GM19043 (cell line): ENCODE data around the gene SGPL1.
A peak's percentile ranks its signal among the peaks of the same experiment; 100 is the strongest.
"Not testable (repeated sequence)": the region's sequence is repeated elsewhere in the genome, so short reads cannot be mapped to it uniquely, and the experiment has no call there.

ENCODE experiments used
- ATAC-seq: cut with Tn5 transposase; IDR thresholded peaks from one replicate; pipeline ENCODE4 v1.9.1; 2021; ENCODE audit warnings: low read depth; ENCODE audit not compliant: unreplicated experiment

The SGPL1 gene, protein sequence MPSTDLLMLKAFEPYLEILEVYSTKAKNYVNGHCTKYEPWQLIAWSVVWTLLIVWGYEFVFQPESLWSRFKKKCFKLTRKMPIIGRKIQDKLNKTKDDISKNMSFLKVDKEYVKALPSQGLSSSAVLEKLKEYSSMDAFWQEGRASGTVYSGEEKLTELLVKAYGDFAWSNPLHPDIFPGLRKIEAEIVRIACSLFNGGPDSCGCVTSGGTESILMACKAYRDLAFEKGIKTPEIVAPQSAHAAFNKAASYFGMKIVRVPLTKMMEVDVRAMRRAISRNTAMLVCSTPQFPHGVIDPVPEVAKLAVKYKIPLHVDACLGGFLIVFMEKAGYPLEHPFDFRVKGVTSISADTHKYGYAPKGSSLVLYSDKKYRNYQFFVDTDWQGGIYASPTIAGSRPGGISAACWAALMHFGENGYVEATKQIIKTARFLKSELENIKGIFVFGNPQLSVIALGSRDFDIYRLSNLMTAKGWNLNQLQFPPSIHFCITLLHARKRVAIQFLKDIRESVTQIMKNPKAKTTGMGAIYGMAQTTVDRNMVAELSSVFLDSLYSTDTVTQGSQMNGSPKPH

DNA sequence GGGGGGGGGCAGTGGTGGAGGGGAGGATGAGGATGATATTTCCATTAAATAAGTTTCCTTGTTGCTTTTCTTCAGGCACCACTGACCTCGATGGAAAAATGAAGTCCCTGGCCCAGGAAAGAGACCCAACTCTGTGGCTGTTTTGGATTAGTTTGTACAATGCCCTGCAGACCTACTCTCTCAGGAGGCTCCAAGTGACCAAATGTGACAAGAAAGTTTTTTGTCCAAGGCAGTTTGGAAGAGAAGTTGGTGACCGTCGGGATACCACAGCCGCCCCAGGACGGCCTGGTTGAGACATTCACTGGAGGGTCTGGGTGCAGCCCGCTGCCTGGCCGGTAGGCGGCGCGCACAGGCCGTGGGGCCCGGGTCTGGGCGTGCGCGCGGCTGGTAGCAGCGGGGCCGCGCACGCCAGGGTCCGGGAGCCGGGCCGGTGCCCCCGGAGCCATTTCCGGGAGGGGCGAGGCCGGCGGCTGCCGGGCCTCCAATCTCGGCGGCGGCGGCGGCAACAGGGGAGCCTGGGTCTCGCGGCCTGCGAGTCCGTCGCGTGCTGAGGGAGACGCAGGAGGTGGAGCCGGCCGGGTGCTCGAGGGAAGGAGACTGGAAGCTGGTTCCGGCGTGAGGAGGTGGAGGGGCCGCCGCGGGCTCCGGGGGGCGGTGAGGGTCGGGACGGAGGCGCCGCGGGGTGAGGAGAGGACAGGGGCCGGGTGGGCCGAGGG is at the start of gene SGPL1:
Gene SGPL1, plus strand, starts transcription at position 445 of the 716 bp plus-strand sequence. CDS start 906 bp downstream, outside the sequence.
- ATAC-seq: peak; percentile 91

DNA sequence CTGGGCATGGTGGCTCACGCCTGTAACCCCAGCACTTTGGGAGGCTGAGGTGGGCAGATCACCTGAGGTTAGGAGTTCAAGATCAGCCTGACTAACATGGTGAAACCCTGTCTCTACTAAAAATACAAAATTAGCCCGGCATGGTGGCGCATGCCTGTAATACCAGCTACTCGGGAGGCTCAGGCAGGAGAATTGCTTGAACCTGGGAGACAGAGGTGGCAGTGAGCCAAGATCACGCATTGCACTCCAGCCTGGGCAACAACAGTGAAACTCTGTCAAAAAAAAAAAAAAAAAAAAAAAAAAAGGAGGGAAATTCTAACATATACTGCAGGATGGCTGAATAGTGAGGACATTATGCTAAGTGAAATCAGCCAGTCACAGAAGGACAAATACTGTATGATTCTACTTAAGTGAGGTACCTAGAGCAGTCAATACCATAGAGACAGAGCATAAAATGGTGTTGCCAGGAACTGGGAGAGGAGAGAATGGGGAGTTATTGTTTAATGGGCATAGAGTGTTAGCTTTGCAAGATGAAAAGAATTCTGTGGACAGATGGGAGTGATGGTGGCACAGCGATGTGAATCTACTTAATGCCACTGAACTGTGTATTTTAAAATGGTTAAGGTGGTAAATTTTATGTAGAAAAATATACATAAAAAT is 47.6 kb upstream of the SGPL1 start:
- ATAC-seq: not testable (repeated sequence)

- no peak for ATAC-seq
Measured at GRCh38 chr10:70769121-70769520, 46.6 kb upstream of the SGPL1 start.

GRCh38 chr10:70770001-70770400 is 45.7 kb upstream of the SGPL1 start:
- no peak for ATAC-seq

GRCh38 chr10:70770516-70770915 is 45.2 kb upstream of the SGPL1 start:
- ATAC-seq: not testable (repeated sequence)

DNA sequence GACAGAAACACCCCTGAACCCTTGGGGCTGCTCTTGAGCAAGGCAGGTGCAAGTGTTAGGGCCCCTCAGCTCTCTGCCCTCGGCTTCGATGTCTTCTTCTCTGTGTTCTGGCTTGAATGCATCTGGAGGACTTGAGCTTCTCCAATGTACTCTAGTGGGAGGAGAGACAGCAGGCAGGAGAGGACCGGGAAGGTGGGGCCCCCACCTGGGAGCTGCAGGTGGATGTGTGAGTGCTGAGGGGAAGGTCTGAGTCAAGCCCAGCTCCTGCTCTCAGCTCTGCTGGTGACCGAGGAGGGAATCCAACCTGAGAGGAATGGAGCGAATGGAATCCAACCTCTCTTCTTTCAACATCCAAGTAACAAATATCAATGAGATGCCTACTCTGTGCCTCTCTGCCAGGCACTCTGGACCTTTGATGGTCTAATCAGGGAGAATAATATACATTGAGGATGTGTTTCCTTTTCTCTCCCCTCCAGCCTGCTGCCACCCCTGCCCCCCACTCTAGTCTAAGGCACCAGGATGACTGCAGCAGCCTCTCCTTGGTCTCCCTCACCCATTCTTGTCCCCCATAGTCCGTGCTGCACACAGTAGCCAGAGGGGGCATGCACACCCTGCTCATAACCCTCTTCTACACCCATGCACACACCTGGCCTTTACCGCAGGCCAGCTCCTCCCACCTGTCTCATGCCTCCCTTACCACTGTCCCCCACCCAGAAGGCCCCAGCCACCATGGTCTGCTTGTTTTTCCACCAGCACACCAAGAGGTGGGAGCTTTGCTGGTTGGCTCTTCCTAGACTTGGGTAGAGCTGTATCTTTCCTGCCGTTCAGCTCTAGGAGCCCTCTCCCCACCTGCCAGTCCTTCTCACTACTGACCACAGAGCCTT is 44.2 kb upstream of the SGPL1 start:
- no peak for ATAC-seq

DNA sequence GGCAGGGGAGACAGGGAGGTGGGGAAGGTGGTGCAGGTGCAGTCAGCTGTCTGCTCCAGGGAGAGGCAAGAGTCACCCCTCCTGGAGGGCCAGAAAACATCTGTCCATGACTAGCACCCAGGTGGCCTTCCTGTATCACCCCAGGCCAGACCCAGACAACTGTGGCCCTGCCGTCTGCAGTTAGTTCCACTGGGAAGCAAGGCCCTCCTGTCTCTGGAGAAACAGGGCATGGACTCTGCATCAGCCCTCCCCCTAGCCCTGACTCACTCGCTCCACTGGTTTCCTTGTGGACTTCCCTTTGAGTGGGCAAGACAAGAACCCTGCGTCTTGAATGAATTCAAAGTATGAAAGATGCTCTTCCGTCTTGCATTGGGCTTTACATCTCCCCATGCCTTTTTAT is 43.1 kb upstream of the SGPL1 start:
- no peak for ATAC-seq

DNA sequence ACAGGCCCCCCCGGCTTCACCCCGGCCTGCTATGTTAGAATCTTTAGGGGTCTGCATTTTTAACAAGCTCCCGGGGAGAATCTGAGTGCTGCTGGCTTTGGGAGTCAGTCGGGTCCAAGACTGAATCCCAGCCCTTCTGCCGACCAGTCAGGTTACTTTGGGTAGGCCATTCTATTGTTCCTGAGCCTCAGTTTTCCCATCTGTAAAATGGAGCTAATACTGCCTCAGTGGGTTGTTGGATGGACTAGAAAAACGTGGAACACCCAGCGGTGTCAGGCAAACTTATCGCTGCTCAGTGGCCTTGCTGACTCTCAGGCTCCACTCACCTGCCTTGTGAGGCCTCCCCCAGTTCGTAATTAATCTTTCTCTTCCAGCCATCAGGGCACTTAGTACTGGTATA is 42.3 kb upstream of the SGPL1 start:
- no peak for ATAC-seq

DNA sequence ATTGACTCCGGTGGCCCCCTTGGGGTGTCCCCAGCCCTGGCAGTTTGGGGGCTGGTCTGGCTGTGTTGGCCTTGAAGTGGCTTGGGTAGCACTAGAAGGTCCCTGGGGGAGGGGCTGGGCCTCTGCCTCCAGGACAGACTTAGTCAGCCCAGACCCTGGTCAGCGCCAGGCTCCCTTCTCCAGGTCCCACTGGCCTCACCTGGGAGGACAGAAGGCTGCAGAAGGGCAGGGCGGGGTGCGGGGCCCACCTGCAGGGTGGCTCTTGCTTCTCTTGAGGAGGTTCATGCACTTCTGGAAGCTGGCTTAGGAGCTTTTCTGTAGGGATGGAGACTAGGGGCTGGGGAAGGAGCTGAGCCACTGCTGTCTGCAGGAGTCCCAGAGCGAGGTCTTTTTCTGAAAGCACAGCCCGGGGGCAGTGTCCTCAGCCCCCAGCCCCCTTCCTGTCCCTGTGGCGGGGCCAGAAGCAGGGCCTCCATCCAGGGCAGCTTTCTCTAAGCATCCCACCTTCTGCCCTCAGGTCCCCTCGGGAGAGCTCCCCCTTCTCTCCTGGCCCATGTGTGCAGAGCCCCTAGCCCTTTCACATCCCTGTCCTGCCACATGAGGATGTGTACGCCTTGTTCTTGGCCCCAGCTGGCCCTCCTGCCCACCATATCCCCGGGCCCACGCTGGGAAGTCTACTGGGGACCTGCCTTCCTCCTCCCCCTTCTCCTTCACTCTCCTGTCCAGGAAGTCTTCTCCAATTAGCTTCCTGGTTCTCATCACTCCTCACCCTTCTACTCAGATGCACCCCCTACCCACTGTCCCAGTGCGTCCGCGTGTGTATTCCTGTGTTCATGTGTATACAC is 41.6 kb upstream of the SGPL1 start:
- ATAC-seq: no peak

- ATAC-seq: no peak
Measured at GRCh38 chr10:70774810-70775678, 40.7 kb upstream of the SGPL1 start.

- no peak for ATAC-seq
Measured at GRCh38 chr10:70775679-70776454, 39.9 kb upstream of the SGPL1 start.

- no peak for ATAC-seq
Measured at GRCh38 chr10:70776455-70777005, 39.2 kb upstream of the SGPL1 start.

DNA sequence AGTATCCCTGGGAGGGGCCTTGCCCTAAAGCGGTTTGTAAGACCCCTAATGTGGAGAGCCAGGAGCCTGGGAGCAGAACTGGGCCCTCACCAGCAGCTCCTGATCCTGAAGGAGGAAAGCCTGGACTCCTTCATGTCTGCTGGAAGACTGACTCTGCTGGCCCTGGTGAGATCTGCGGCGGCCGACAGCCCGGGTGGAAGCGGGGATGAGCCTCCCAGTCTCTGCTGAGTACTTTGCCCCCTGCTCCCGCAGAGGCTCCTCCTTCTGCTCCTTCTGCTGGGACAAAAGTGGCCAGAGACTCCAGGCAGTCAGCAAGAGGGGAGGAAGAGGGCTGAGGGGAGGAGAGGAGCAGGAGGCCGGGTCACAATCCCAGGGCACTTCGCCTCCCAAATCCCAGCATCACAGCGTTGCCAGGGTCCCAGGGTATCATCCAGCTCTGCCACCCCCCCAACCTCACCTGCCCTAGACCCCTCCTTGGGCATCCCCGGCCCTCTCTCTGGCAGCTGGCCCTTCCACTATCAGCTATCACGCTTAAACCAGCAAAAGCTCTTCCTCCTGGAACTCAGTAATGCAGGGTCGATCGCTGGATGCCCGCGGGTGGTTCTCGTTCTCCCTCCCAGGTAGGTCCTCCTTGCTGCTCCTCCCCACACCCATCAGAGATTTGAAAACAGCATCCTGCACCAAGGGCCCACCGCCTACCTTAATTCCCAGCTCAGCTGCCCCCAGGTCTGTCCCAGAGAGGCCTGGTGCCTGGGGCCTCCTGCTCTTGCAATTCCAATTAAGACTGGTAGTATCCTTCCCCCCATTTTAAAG is 38.5 kb upstream of the SGPL1 start:
- no peak for ATAC-seq

- no peak for ATAC-seq
Measured at GRCh38 chr10:70778267-70778924, 37.4 kb upstream of the SGPL1 start.

DNA sequence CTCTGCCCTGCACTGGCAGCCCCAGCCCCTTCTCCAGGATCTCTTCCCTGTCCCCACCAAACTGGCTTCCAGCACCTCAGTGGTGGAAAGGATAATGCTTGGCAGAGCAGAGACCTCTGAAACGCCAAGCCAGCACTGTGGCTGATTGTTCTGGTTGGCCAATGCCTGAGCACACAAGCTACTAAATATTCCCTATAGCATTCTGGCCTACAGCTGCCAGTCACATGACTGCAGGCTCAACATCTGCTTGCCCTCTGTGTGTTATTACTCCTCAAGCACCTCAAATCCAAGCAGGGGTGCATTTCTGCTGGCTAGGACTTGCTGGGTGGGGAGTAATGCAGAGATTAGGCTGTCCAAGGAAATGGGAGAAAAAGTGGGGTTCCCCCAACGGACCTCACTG is 36.7 kb upstream of the SGPL1 start:
- ATAC-seq: no peak
